Spinal cord (tissue), 10 donors: ENCODE data around the gene TRNP1. TPM values are rescaled to one million over a fixed set of nuclear protein-coding genes. Genes with fewer than 3 reads are reported as not detected.

Experiments
- DNase-seq, 6 donors: peaks; one replicate each; pipeline versions ENCODE4 v3.0.0 to v3.0.0-alpha.2; 2013 to 2015; ENCODE audit warnings: low spot score in 6 of 6, low read depth in 4 of 6
- H3K27ac ChIP-seq: one replicate; pipeline ENCODE4 v1.5.1; 2013; ENCODE audit warnings: low read depth, low read length, control low read depth
- H3K27me3 ChIP-seq: one replicate; pipeline ENCODE4 v1.6.1; 2013; ENCODE audit warnings: low read length; ENCODE audit not compliant: control insufficient read depth, insufficient read depth
- H3K36me3 ChIP-seq: one replicate; pipeline ENCODE4 v1.6.1; 2013; ENCODE audit warnings: low read length; ENCODE audit not compliant: control insufficient read depth, insufficient read depth
- H3K4me1 ChIP-seq: one replicate; pipeline ENCODE4 v1.6.1; 2013; ENCODE audit warnings: low read length; ENCODE audit not compliant: control insufficient read depth, insufficient read depth
- H3K4me3 ChIP-seq: one replicate; pipeline ENCODE4 v1.5.1; 2013; ENCODE audit warnings: low read depth, low read length, control low read depth
- H3K9me3 ChIP-seq: one replicate; pipeline ENCODE4 v1.6.1; 2013; ENCODE audit warnings: low read length; ENCODE audit not compliant: control insufficient read depth, insufficient read depth
- WGBS: methylation state at CpG from one replicate; pipeline ENCODE4 v1.1.5; 2013; ENCODE audit warnings: missing lambda C conversion rate; ENCODE audit not compliant: insufficient coverage; 5-methylcytosine and 5-hydroxymethylcytosine counted together
- polyA plus RNA-seq, 2 donors: library from polyadenylated mRNA; unstranded; fragments of 120-200 nt; gene quantifications; one replicate each; pipeline ENCODE4 v1.2.1, GENCODE V29; 2013; ENCODE audit not compliant: insufficient read length in 2 of 2
- total RNA-seq, 2 donors: library from RNA; depleted of rRNA in 1 of 2; stranded (reverse); fragments of 120-200 nt in 1 of 2; fragments of >200 nt in 1 of 2; gene quantifications; one replicate each; pipeline versions ENCODE4 v1.2.3 to v1.2.4, GENCODE V29; 2013 to 2014
- donor health status: healthy.

The TRNP1 gene
- total and polyA plus RNA-seq, 4 donors = 9.3 to 50.6 (median 32.0) TPM

DNA sequence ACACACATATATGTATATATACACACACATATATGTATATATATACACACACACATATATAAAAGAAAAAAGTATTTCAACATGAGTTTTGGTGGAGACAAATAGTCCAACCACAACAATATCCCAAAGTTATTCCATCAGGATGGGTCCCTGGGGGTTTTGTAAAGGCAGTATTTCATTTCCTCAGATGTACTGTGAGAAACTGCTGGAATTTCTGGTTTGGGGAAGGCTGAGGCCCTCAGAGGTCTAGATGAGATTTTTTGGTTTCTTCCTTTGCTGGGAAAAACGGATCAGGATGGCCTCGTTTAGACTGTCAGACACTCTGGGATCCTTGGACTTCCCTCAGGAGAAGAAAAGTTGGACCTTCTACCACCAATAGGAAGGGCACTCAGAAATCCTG, 55.6 kb downstream of the TRNP1 start:
- Histone ChIP-seq H3K9me3 (no peaks in the 10 kb centered on the region), H3K4me1 (peaks cover 24% of the 10 kb centered on the region), H3K4me3 (no peak overlapping the region), H3K27ac (no peak overlapping the region), H3K27me3 (peaks cover 3% of the 10 kb centered on the region), H3K36me3 (no peaks in the 10 kb centered on the region)
- no peak for DNase-seq
- WGBS = no CpG with 5 or more reads among the region's 2 CpGs

- H3K36me3 ChIP-seq = no peaks in the 10 kb centered on the region
- H3K4me3 ChIP-seq = no peak overlapping the region
- WGBS = no CpG with 5 or more reads among the region's 3 CpGs
- H3K27ac ChIP-seq = no peak overlapping the region
- no peak for DNase-seq
- H3K27me3 ChIP-seq = peaks cover 3% of the 10 kb centered on the region
- no peaks in the 10 kb centered on the region for H3K9me3 ChIP-seq
- peaks cover 22% of the 10 kb centered on the region for H3K4me1 ChIP-seq
These were observed 56.1 kb downstream of the TRNP1 start for GRCh38 chr1:27049607-27050006.

Other genes with a start within 250 kb of the TRNP1 start
- gene PIGV, start 205.7 kb upstream of the TRNP1 start, total RNA-seq = 10 to 100 TPM; 12.3 to 15.6 TPM
- 10 to 100 TPM in 1 of 2 donors, 1 to 10 TPM in 1; 9.2 to 10.7 TPM for gene PIGV, start 205.7 kb upstream of the TRNP1 start, polyA plus RNA-seq
- gene ZDHHC18, start 167.0 kb upstream of the TRNP1 start, total RNA-seq = 10 to 100 TPM in 1 of 2 donors, 1 to 10 TPM in 1; 6.8 to 15.1 TPM
- 10 to 100 TPM; 29.1 to 35.3 TPM for gene ZDHHC18, start 167.0 kb upstream of the TRNP1 start, polyA plus RNA-seq
- gene SFN, start 130.5 kb upstream of the TRNP1 start, total RNA-seq = under 1 TPM; 0.30 to 0.66 TPM
- gene SFN, start 130.5 kb upstream of the TRNP1 start, polyA plus RNA-seq = under 1 TPM in 1 of 2 donors, not detected in 1; 0.32 TPM
- 10 to 100 TPM; 13.2 to 15.9 TPM for gene GPN2, start 103.4 kb upstream of the TRNP1 start, total RNA-seq
- gene GPN2, start 103.4 kb upstream of the TRNP1 start, polyA plus RNA-seq = 10 to 100 TPM; 30.0 to 38.4 TPM
- gene GPATCH3, start 93.2 kb upstream of the TRNP1 start, total RNA-seq = 10 to 100 TPM in 1 of 2 donors, 1 to 10 TPM in 1; 8.4 to 10.8 TPM
- gene GPATCH3, start 93.2 kb upstream of the TRNP1 start, polyA plus RNA-seq = 10 to 100 TPM; 14.0 to 14.8 TPM
- not detected for gene NR0B2, start 79.7 kb upstream of the TRNP1 start, total RNA-seq
- not detected for gene NR0B2, start 79.7 kb upstream of the TRNP1 start, polyA plus RNA-seq
- 10 to 100 TPM; 25.6 to 47.3 TPM for gene NUDC, start 71.9 kb upstream of the TRNP1 start, total RNA-seq
- gene NUDC, start 71.9 kb upstream of the TRNP1 start, polyA plus RNA-seq = 100 to 1,000 TPM; 118 to 119 TPM
- not detected for gene KDF1, start 33.2 kb upstream of the TRNP1 start, total RNA-seq
- gene KDF1, start 33.2 kb upstream of the TRNP1 start, polyA plus RNA-seq = under 1 TPM; 0.24 to 0.26 TPM
- gene TENT5B, start 19.2 kb downstream of the TRNP1 start, total RNA-seq = under 1 TPM; 0.50 to 0.61 TPM
- under 1 TPM; 0.49 to 0.51 TPM for gene TENT5B, start 19.2 kb downstream of the TRNP1 start, polyA plus RNA-seq
- gene SLC9A1, start 161.4 kb downstream of the TRNP1 start, total RNA-seq = 1 to 10 TPM; 5.9 to 7.5 TPM
- 10 to 100 TPM; 23.2 to 24.5 TPM for gene SLC9A1, start 161.4 kb downstream of the TRNP1 start, polyA plus RNA-seq
- gene WDTC1, start 240.9 kb downstream of the TRNP1 start, total RNA-seq = 10 to 100 TPM; 22.3 to 22.7 TPM
- gene WDTC1, start 240.9 kb downstream of the TRNP1 start, polyA plus RNA-seq = 10 to 100 TPM; 46.2 to 52.0 TPM